ENCODE measurements around the gene NCOA1. TPM values are rescaled to one million over a fixed set of nuclear protein-coding genes. Genes with fewer than 3 reads are reported as not detected.
A peak's percentile ranks its signal among the peaks of the same experiment; 100 is the strongest.
"Not testable (repeated sequence)": the region's sequence is repeated elsewhere in the genome, so short reads cannot be mapped to it uniquely, and the experiment has no call there.

The NCOA1 gene
- total and polyA plus RNA-seq, 5 experiments from 2014 or later, result 13.0 to 44.8 (median 27.2) TPM

GRCh38 chr2:24672589-24672988 is 181.5 kb downstream of the NCOA1 start:
- no peaks in the 10 kb centered on the region for H3K27me3 Mint-ChIP-seq
- H3K9me3 Mint-ChIP-seq, result no peaks in the 10 kb centered on the region
- no peak for ATAC-seq
- H3K27ac Mint-ChIP-seq, result peak overlapping the region in 1 of 10 donors; percentile 4
- no peak overlapping the region for H3K4me3 Mint-ChIP-seq
- POLR2A ChIA-PET, result no interaction called here
- peaks cover 0 to 6% (median 2%) of the 10 kb centered on the region in 4 donors for H3K4me1 Mint-ChIP-seq
- H3K36me3 Mint-ChIP-seq, result peaks cover 12 to 59% (median 26%) of the 10 kb centered on the region in 3 donors
- DNase-seq, result no peak

GRCh38 chr2:24675338-24675737 is 184.3 kb downstream of the NCOA1 start:
- Mint-ChIP-seq H3K27me3 (no peaks in the 10 kb centered on the region), H3K27ac (peak overlapping the region in 1 of 10 donors; percentile 40), H3K4me1 (peaks cover 0 to 6% (median 2%) of the 10 kb centered on the region in 4 donors), H3K36me3 (peaks cover 17 to 59% (median 35%) of the 10 kb centered on the region in 3 donors), H3K9me3 (no peaks in the 10 kb centered on the region), H3K4me3 (no peak overlapping the region)
- POLR2A ChIA-PET, result no interaction called here
- DNase-seq, result no peak
- ATAC-seq, result no peak

- no peaks in the 10 kb centered on the region for H3K27me3 Mint-ChIP-seq
- H3K4me3 Mint-ChIP-seq, result no peak overlapping the region
- no peak overlapping the region for H3K27ac Mint-ChIP-seq
- no peak for DNase-seq
- no peaks in the 10 kb centered on the region for H3K9me3 Mint-ChIP-seq
- H3K4me1 Mint-ChIP-seq, result peaks cover 0 to 4% (median 2%) of the 10 kb centered on the region in 4 donors
- POLR2A ChIA-PET, result no interaction called here
- ATAC-seq, result no peak
- H3K36me3 Mint-ChIP-seq, result peaks cover 17 to 62% (median 37%) of the 10 kb centered on the region in 3 donors
Measured at GRCh38 chr2:24676493-24676892, 185.4 kb downstream of the NCOA1 start.

- H3K4me3 Mint-ChIP-seq, ATAC-seq, H3K27me3 Mint-ChIP-seq, DNase-seq, H3K9me3 Mint-ChIP-seq, H3K27ac Mint-ChIP-seq, POLR2A ChIA-PET, H3K4me1 Mint-ChIP-seq: not testable (repeated sequence)
- peaks cover 17 to 71% (median 37%) of the 10 kb centered on the region in 3 donors for H3K36me3 Mint-ChIP-seq
Measured at GRCh38 chr2:24678066-24678465, 187.0 kb downstream of the NCOA1 start.

GRCh38 chr2:24680196-24680595 is 189.1 kb downstream of the NCOA1 start:
- peak overlapping the region in 1 of 10 donors; percentile 27 for H3K27ac Mint-ChIP-seq
- ATAC-seq (no peak), DNase-seq (no peak)
- H3K27me3 Mint-ChIP-seq, result no peaks in the 10 kb centered on the region
- peaks cover 0 to 5% (median under 1%) of the 10 kb centered on the region in 4 donors for H3K4me1 Mint-ChIP-seq
- H3K36me3 Mint-ChIP-seq, result peaks cover 10 to 79% (median 37%) of the 10 kb centered on the region in 3 donors
- H3K4me3 Mint-ChIP-seq, result no peak overlapping the region
- H3K9me3 Mint-ChIP-seq, result no peaks in the 10 kb centered on the region
- POLR2A ChIA-PET, result no interaction called here

- ATAC-seq (no peak), DNase-seq (no peak)
- no peaks in the 10 kb centered on the region for H3K27me3 Mint-ChIP-seq
- POLR2A ChIA-PET, result no interaction called here
- H3K36me3 Mint-ChIP-seq, result peaks cover 5 to 77% (median 41%) of the 10 kb centered on the region in 3 donors
- no peak overlapping the region for H3K4me3 Mint-ChIP-seq
- H3K4me1 Mint-ChIP-seq, result peaks cover 0 to 6% (median 3%) of the 10 kb centered on the region in 4 donors
- no peak overlapping the region for H3K27ac Mint-ChIP-seq
- no peaks in the 10 kb centered on the region for H3K9me3 Mint-ChIP-seq
Measured at GRCh38 chr2:24682304-24682703, 191.2 kb downstream of the NCOA1 start.

- H3K27ac Mint-ChIP-seq, result no peak overlapping the region
- no peak for DNase-seq
- no peak for ATAC-seq
- H3K9me3 Mint-ChIP-seq, result peaks cover 0 to 6% (median 0%) of the 10 kb centered on the region in 9 donors
- no peaks in the 10 kb centered on the region for H3K27me3 Mint-ChIP-seq
- POLR2A ChIA-PET, result no interaction called here
- H3K4me1 Mint-ChIP-seq, result peaks cover 0 to 10% (median 4%) of the 10 kb centered on the region in 4 donors
- peaks cover 11 to 76% (median 32%) of the 10 kb centered on the region in 3 donors for H3K36me3 Mint-ChIP-seq
- no peak overlapping the region for H3K4me3 Mint-ChIP-seq
Measured at GRCh38 chr2:24683408-24683807, 192.4 kb downstream of the NCOA1 start.

- no peak for DNase-seq
- Mint-ChIP-seq H3K9me3 (peaks cover 0 to 6% (median 0%) of the 10 kb centered on the region in 9 donors), H3K4me1 (peaks cover 0 to 10% (median 3%) of the 10 kb centered on the region in 4 donors), H3K27me3 (no peaks in the 10 kb centered on the region), H3K27ac (no peak overlapping the region), H3K36me3 (peaks cover 7 to 66% (median 37%) of the 10 kb centered on the region in 3 donors), H3K4me3 (no peak overlapping the region)
- POLR2A ChIA-PET, result interaction anchor here (0.6 kb wide), 2 partner anchors 38 to 95 kb away, joined by 3 read pairs; no protein-coding TSS in a partner anchor
- ATAC-seq, result no peak
Measured at GRCh38 chr2:24690524-24690923, 199.5 kb downstream of the NCOA1 start.

- Mint-ChIP-seq H3K4me3 (no peak overlapping the region), H3K27ac (peak overlapping the region in 1 of 10 donors; percentile 29), H3K36me3 (peaks cover 7 to 53% (median 27%) of the 10 kb centered on the region in 3 donors), H3K27me3 (no peaks in the 10 kb centered on the region), H3K4me1 (peaks cover 0 to 10% (median 2%) of the 10 kb centered on the region in 4 donors), H3K9me3 (peaks cover 0 to 6% (median 0%) of the 10 kb centered on the region in 9 donors)
- POLR2A ChIA-PET, result no interaction called here
- no peak for ATAC-seq
- DNase-seq, result no peak
Measured at GRCh38 chr2:24691806-24692205, 200.8 kb downstream of the NCOA1 start.

GRCh38 chr2:24697792-24698191 is 206.7 kb downstream of the NCOA1 start:
- POLR2A ChIA-PET, result no interaction called here
- H3K36me3 Mint-ChIP-seq, result peaks cover 0 to 41% (median 13%) of the 10 kb centered on the region in 3 donors
- no peak overlapping the region for H3K4me3 Mint-ChIP-seq
- no peak for DNase-seq
- ATAC-seq, result no peak
- no peaks in the 10 kb centered on the region for H3K9me3 Mint-ChIP-seq
- no peaks in the 10 kb centered on the region for H3K27me3 Mint-ChIP-seq
- no peak overlapping the region for H3K27ac Mint-ChIP-seq
- peaks cover 0 to 2% (median 0%) of the 10 kb centered on the region in 4 donors for H3K4me1 Mint-ChIP-seq

- ATAC-seq (no peak), DNase-seq (no peak)
- Mint-ChIP-seq H3K9me3 (no peaks in the 10 kb centered on the region), H3K27me3 (no peaks in the 10 kb centered on the region), H3K4me1 (no peaks in the 10 kb centered on the region), H3K4me3 (no peak overlapping the region), H3K27ac (no peak overlapping the region), H3K36me3 (peaks cover 0 to 54% (median 23%) of the 10 kb centered on the region in 3 donors)
- POLR2A ChIA-PET, result no interaction called here
Measured at GRCh38 chr2:24702800-24703199, 211.7 kb downstream of the NCOA1 start.

GRCh38 chr2:24704692-24705091 is 213.6 kb downstream of the NCOA1 start:
- peaks cover 0 to 58% (median 20%) of the 10 kb centered on the region in 3 donors for H3K36me3 Mint-ChIP-seq
- H3K4me3 Mint-ChIP-seq, result no peak overlapping the region
- no peak overlapping the region for H3K27ac Mint-ChIP-seq
- ATAC-seq, result no peak
- no peaks in the 10 kb centered on the region for H3K9me3 Mint-ChIP-seq
- no peaks in the 10 kb centered on the region for H3K4me1 Mint-ChIP-seq
- POLR2A ChIA-PET, result no interaction called here
- no peak for DNase-seq
- no peaks in the 10 kb centered on the region for H3K27me3 Mint-ChIP-seq

- Mint-ChIP-seq H3K27ac (no peak overlapping the region), H3K27me3 (no peaks in the 10 kb centered on the region), H3K4me1 (no peaks in the 10 kb centered on the region), H3K4me3 (no peak overlapping the region), H3K9me3 (no peaks in the 10 kb centered on the region), H3K36me3 (peaks cover 5 to 68% (median 33%) of the 10 kb centered on the region in 3 donors)
- ATAC-seq, result no peak
- POLR2A ChIA-PET, result no interaction called here
- DNase-seq, result no peak
Measured at GRCh38 chr2:24707143-24707542, 216.1 kb downstream of the NCOA1 start.

GRCh38 chr2:24708537-24709152 is 217.6 kb downstream of the NCOA1 start:
- POLR2A ChIA-PET, result no interaction called here
- H3K36me3 Mint-ChIP-seq, result peaks cover 11 to 75% (median 43%) of the 10 kb centered on the region in 3 donors
- no peak overlapping the region for H3K4me3 Mint-ChIP-seq
- H3K27me3 Mint-ChIP-seq, result no peaks in the 10 kb centered on the region
- no peaks in the 10 kb centered on the region for H3K4me1 Mint-ChIP-seq
- DNase-seq (no peak), ATAC-seq (no peak)
- H3K27ac Mint-ChIP-seq, result no peak overlapping the region
- no peaks in the 10 kb centered on the region for H3K9me3 Mint-ChIP-seq

Data from naive thymus-derived CD8-positive, alpha-beta T cell (primary cell).